Measurements from ENCODE around the gene TLK1. TPM values are rescaled to one million over a fixed set of nuclear protein-coding genes. Genes with fewer than 3 reads are reported as not detected.

Gene TLK1
- total and polyA plus RNA-seq, 12 donors, result 5.8 to 41.8 (median 31.1) TPM

- H3K4me1 ChIP-seq, result no peaks in the 10 kb centered on the region
- WGBS, 2 donors, result 95 to 97% methylated on average over 2 of the region's 2 CpGs
- intact Hi-C loops (cut with DNase I), result no loop called here
- peaks cover 0 to 14% (median 4%) of the 10 kb centered on the region in 7 donors for H3K27me3 ChIP-seq
- H3K4me3 ChIP-seq, result no peak overlapping the region
- H3K9me3 ChIP-seq, result no peaks in the 10 kb centered on the region
- no peak overlapping the region for H3K27ac ChIP-seq
- DNase-seq (no peak), ATAC-seq (no peak)
- no peak for TF ChIP-seq CTCF (IDR thresholded peaks at IDR 0.05)
- no peaks in the 10 kb centered on the region for H3K36me3 ChIP-seq
These were observed 45.9 kb upstream of the TLK1 start for GRCh38 chr2:171206422-171207115.

- Histone ChIP-seq H3K36me3 (no peaks in the 10 kb centered on the region), H3K4me1 (no peaks in the 10 kb centered on the region), H3K27me3 (peaks cover 0 to 14% (median 4%) of the 10 kb centered on the region in 7 donors), H3K27ac (no peak overlapping the region), H3K9me3 (no peaks in the 10 kb centered on the region), H3K4me3 (no peak overlapping the region)
- TF ChIP-seq CTCF (IDR thresholded peaks at IDR 0.05), result no peak
- ATAC-seq (no peak), DNase-seq (no peak)
- intact Hi-C loops (cut with DNase I), result no loop called here
- WGBS, 2 donors, result 97% methylated on average over 2 of the region's 2 CpGs
These were observed 44.9 kb upstream of the TLK1 start for GRCh38 chr2:171205551-171205950.

- intact Hi-C loops (cut with DNase I), result no loop called here
- DNase-seq, result no peak
- Histone ChIP-seq H3K4me3 (no peak overlapping the region), H3K27me3 (no peaks in the 10 kb centered on the region), H3K9me3 (no peaks in the 10 kb centered on the region), H3K4me1 (no peaks in the 10 kb centered on the region), H3K36me3 (no peaks in the 10 kb centered on the region), H3K27ac (no peak overlapping the region)
- ATAC-seq, result no peak
- WGBS, 2 donors, result 62 to 65% methylated on average over 4 of the region's 4 CpGs
- no peak for TF ChIP-seq CTCF (IDR thresholded peaks at IDR 0.05)
These were observed 41.1 kb upstream of the TLK1 start for GRCh38 chr2:171201767-171202166.

- WGBS, 2 donors, result 52 to 53% methylated on average over 1 of the region's 1 CpG
- no peak overlapping the region for H3K27ac ChIP-seq
- DNase-seq, result no peak
- intact Hi-C loops (cut with DNase I), result no loop called here
- H3K4me3 ChIP-seq, result no peak overlapping the region
- no peaks in the 10 kb centered on the region for H3K36me3 ChIP-seq
- no peak for ATAC-seq
- H3K27me3 ChIP-seq, result no peaks in the 10 kb centered on the region
- H3K9me3 ChIP-seq, result no peaks in the 10 kb centered on the region
- H3K4me1 ChIP-seq, result no peaks in the 10 kb centered on the region
- no peak for TF ChIP-seq CTCF (IDR thresholded peaks at IDR 0.05)
These were observed 40.6 kb upstream of the TLK1 start for GRCh38 chr2:171201271-171201670.

Data from heart right ventricle (tissue), 16 donors.